HG03064 (cell line): ENCODE results near the gene FBXO41.

ENCODE experiments used
- ATAC-seq: cut with Tn5 transposase; IDR thresholded peaks from one replicate; pipeline ENCODE4 v1.9.1; 2021; ENCODE audit warnings: low read depth; ENCODE audit not compliant: unreplicated experiment

FBXO41 gene

DNA sequence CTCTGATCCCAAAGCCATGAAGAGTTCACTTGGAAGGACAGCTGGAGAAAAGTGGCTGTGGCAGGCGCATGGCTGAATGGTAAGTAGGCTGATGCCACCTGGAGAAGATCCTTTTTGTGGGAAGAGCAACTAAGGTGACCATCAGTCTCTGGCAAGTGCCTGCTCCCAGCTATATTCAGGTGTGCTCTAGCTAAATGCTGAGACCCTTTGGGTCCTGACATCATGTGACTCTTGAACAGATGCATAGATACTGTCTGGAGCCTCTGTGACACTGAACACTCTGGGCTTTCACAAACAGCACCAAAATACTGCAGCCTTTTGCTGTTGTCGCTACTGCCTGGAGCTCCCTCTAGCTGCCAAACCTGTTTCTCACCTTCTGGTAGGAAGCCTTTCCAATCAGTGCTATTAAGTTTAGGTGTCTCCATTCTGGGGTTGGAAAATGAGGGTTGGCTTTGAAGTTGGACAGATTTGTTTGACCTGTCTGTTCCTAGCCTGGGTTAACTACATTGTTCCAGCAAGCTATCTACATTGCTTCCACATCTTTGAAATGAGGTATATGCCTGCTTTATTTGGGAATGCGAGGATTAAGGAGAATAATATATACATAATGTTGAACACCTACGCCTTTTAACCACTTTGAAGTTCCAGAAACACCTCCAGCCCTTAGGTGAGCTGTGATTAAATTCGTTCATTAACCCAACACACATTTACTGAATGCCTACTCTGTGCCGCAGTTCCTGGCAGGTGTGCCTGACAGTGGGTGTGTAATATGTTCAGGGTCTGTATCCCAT, 6.0 kb upstream of the FBXO41 start:
- no peak for ATAC-seq

DNA sequence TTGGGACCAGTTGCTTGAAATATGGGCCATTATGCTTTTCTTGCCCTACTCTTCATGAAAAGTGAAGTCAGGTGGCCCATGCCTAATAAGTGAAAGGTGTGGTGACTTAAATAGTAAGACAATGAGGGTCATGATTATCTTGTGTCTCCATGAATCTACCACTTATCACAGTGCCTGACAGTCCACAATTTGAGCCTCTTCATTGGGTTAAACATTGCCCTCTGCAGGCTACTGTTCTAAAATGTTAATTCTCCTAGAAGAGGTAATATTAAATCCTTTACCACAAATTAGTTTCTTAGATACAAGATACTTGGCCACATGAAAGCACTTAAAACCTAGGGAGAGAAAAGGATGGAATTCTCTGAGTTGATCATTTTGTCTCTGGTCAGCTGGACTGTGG, 5.0 kb upstream of the FBXO41 start:
- ATAC-seq, result no peak

DNA sequence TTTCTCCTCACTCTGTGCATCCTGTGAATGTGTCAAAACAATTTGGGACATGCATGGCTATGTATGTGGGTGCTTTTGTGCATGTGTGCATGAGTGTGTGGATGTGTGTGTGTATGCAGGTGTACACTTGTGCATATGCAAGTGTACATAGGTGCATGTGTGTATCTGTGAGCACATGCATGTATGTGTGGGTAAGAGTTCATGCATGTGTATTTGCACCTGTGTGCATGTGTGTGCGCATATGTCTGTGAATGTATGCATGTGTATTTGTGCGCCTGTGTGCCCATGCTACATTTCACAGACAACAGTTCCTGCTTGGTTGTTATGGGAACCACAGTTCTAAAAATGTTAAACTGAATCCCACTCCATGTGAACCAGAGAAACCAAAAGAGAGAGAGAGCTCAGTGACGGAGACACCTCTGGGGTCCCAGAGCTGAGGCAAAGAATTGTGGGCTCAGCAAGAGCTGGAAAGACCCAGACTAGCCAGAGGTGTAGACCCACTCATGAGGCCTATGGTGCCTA, 1.9 kb upstream of the FBXO41 start:
- no peak for ATAC-seq

DNA sequence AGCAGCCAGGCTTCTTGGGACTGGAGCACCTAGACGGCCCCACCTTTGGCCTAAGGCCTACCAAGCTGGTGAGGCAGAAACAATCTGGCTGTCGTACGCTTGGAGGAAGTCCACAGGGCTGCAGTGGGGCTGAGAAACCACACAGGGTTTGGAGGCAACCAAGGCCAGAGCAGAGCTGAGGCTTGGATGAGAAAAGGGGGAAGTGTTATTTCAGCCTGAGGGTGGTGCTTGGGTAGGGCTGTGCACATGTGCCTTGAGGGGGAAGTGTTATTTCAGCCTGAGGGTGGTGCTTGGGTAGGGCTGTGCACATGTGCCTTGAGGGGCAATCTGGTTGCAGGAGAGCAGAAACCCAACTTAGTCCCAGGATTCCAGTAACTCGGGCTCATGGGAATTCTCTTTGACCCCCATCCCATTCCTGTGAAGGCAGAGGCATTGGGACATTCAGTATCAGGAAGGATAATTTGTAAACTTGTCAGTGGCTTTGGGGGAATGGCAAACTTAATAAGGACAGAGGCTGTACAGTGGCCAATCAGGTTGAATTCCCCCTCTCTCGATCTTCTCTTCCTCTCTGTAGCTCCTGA, 971 bp upstream of the FBXO41 start:
- peak; percentile 50 for ATAC-seq

DNA sequence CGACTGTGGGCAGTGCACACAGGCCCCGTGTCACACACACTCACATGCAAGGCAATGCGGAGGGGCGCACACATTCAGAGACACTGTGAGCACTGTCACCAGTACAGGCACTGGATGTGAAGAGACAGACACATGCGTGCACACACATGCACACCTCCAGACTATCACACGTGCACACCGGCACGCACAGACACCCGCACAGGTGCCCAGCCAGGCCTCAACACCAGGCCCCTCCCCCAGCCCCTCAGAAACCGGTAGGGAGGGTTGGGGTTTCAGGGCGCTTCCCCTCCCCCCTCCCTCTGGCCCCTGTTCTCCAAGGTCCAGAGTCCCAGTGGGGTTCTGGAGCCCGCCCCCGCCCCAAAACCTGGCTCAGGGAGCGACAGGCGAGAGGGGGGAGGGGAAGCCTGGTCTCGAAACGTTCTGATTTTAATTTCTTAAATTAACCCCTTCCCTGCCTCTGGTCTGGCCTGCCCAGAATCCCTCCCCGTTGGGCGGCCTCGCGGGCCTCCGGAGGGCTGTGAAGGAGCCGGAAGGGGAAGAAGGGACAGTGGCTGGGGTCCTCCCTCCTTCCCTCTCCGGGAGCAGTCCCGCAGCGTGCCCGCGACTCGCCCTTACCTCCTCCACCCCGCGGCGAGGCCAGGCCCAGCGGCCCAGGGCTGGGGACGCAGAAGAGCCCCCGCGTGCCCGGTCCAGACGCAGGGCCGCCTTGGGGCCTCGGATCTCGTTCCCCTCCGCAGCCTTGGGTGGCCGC, 558 bp downstream of the FBXO41 start:
- ATAC-seq, result peak; percentile 9

DNA sequence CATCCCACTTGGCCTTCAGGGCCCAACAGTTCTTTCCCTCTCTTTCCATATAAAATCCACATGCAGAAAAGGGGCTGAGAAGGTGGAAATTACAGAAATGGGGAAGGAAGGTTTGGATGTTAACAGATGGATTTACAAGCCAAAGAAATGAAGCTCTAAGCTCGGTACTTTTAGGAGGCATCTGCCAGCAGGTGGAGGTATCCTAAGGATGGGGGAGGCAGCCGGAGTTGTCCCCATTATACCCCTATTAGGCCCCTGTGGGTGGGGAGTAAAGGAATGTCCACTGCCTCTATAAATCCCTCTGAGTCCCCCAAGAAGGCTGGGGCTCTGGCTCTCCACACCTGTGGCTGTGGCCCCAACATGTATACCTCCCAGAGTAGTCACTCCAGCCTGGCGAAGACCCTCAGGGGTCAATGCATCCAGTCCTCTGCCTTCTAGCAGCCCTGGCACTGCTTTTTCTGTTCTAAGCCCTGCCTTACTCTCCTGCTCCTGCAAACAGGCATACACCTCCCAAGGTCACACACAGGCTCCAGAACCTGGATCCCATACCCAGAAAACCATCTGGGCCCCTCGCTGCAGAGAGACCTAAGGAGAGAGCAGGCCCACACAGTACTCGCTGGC, 1.2 kb downstream of the FBXO41 start:
- ATAC-seq, result no peak

DNA sequence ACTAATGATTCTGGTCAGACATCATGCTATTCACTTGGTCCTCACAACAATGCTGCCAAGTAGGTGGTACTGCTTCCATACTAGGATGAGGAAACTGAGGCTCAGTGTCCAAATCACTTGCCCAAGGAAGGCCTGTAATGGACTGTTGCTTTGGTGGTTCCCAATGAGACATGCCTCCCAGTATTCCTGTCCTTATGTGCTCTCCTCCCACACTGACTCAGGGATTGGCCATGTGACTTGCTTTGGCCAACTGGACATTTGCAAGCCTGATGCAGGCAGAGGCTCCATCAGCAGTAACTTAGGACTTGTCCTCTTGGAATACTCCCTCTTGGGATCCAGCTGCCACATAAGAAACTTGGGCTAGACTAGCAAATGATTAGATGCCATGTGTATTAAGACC, 3.0 kb downstream of the FBXO41 start:
- no peak for ATAC-seq

DNA sequence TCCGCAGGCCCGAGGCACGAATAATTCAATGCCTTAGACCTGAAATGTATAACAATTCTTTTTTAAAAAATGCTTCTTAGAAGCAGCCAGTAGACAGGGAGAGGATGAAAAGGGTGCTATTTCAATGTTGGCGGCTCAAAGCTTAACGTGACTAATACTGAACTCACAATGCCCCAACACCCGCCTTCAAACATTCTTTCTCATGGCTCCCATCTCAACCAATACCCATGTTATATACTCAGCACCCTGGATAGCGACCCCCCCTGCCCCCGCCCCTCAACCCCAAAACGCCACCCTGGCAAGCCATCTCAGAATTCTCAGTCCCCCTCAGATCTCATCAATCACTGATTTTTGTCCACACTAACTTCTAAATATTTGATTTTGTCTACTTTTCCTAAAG, 4.4 kb downstream of the FBXO41 start:
- ATAC-seq, result no peak

DNA sequence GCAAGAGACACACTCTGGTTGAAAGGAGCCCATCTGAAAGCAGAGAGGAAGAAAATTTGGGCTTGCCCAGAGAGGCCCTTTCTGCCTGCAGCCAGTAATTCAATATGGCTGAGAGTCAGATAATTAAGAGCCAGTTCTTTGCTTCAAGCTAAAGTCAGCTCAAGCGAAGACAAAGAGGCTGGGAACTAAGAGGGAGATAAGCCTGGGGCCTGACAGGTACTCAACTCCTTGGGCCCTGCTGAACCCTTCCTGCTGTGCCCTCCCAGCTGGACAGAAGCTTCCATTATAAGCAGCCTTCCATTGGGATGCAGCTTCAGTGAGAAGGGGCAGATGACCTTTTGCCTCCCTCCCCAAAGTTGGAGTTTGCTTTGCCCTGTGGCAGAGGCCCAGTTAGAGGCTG, 12.0 kb downstream of the FBXO41 start:
- no peak for ATAC-seq

DNA sequence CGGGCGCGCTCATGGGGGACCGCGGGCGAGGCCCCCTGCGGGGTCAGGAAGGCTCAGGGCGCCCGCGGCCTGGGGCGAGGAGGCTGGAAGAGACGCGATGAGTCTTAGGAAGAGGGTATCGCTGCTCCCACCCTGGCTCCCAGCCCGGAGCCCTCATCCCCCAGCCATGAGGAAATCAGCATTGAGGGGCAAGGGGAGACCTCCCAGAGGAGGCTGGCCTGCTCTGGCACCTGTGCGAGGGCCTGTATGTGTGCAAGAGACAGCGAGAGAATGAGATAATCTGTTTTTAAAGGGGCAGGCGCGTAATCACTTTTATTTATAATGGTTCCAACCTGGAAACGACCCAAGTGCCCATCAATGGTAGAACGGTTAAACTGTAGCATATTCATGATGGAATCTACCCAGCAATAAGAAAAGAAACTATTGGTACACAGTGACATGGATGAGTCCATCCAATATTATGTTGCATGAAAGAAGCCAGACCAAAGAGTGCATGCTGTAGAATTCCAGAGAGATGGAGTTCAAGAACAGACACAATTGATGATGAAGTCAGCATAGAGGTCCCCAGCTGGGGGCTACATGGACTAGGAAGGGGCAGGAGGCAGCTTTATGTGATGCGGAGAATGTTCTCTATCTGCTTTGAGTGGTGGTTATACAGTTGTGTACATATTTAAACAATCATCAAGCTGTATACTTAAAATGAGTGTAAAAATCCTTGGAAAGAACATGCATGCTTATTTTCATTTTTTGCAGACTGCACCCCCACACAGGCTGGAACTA, 14.4 kb downstream of the FBXO41 start:
- ATAC-seq, result no peak

DNA sequence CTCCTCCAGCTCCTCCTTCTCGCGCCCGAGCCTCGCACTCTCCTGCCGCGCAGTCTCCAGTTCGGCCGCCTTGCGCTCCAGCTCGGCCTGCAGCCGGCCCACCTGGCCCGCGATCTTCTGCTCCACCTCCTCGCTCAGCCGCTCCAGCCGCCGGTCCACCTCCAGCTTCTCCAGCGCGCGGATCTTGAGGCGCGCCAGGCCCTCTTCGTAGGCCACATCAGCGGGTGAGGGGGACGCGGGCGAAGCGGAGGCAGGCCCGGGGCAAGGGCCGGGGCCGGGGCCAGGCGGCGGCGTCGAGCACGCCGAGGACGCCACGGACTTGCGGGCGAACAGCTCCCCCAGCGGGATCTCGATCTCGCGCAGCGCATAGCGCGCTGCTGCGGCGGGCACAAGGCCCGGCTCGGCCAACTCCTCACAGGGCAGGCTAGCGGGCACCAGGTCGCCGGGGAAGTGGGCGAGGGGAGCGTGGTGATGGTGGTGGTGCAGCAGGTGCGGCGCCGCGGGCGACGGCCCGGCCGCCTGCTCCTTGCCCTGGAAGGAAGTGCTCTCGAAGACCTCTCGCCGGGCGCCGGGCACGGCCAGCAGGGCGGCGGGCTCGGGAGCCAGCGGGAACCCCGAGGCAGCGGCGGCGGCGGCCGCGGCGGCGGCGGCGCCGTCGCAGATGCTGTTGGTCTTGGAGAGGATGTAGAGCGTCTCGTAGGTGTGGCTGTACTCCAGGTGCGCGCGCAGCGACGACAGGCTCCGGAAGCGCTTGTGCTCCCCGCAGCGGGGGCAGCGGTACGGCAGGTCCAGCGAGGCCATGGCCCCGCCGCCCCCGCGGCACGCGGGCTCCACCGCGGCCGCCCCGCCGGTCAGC, 15.2 kb downstream of the FBXO41 start:
- peak; percentile 63 for ATAC-seq

DNA sequence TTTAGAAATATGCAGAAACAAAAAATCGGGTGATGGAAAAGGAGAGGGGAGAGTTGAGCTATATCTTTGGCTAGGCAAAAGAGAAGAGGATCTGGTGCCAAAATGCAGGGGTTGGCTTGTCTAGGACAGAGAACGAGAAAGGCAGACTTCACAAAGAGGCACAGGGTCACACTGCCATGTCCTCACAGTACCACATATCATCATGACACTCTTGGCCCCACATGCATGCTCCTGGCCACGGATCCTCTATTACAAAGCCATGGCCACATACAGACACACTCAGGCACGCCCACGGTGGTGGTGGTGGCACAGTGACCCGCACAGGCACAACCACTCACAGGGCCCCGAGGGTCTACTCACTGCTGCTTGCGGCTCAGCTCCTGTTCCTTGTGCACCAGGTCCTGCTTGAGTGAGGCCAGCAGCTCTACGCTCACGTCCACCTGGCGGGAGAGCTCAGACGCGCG, 15.9 kb downstream of the FBXO41 start:
- no peak for ATAC-seq

DNA sequence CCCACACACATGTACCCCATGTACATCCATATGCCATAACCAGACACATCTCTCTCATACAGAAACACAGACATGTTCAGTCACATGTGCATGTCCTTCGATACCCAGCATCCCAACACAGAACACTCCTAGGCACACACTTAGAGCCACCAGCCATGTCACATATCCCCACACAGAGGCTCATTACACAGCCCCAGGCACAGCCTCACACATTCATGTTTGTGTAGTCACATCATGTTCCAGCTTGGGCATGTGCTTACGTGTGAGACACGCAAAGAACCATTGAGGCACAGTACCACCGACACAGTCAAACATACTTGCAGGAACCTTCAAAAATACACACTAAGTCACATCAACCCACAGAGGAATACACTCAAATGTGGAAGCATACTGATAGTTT, 17.3 kb downstream of the FBXO41 start:
- ATAC-seq, result no peak

DNA sequence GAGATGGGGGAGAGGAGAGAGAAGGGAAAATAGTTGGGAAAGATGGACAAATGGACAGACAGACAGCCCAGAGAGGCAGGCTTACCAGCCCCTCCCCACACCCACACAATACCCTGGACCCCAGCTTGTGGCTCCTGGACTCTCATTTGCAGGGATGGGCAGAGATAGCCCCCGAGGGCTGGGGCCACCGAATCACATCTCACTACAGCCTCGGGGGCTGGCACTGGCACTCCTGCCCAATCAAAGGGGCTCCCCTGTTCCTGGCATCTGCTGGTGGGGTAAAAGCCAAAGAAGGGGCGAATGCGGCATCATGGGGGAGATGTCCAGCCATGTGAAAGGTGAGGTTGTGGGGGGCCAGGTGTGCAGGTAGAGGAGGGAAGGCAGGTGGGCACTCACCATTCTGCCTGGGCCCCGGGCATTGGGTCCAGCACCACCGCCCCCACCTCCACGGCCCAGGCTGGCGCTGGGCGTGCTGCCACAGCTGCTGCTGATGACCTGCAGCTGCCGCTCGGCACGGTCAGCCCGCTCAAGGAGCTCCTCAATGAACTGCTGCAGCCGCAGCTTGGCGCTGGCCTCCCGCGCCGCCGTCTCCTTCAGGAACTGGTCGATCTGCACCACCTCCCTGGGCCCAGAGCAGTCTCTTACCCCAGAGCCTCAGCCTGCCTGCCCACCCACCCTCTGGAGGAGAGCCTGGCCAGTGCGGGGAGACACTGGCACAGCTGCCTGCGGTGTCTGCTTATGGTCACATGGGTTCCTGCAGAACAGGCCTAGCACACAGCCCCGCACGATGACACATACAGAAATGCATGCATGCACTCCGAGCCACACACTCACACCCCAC, 18.0 kb downstream of the FBXO41 start:
- no peak for ATAC-seq

DNA sequence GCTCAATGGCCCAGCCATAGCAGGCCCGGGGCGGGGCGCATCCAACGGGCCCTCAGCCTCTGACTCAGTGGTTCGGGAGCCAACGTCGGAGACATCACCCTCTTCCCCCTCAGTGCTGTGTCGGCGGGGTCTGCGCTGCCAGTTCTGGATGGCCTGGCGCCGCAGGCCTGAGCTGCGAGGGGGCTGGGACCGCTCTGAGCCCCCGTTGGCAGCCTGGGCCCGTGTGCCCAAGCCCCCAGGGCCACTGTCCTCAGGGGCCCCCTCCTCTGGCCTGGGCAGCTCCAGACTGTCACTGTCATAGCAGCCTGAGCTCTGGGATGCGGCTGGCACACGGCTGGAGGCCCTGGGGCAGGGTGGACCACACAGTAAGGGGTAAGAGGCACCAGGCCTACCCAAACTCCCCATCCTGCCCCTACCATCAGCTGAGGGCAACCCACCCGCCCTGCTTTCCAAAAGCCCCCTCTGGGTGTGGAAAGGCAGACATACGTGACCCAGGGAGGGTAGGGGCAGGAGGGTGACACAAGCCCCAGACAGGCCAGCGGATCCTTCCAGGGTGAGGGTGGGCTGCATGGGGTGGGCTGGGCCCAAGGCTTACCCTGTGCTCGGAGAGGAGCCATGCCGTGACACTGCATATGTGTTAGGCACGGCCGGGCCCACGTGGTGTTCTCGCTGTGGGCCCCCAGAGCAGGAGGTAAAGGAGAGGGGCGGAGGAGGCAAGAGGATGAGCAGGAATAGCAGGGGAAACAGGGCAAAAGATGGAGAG, 18.8 kb downstream of the FBXO41 start:
- no peak for ATAC-seq

DNA sequence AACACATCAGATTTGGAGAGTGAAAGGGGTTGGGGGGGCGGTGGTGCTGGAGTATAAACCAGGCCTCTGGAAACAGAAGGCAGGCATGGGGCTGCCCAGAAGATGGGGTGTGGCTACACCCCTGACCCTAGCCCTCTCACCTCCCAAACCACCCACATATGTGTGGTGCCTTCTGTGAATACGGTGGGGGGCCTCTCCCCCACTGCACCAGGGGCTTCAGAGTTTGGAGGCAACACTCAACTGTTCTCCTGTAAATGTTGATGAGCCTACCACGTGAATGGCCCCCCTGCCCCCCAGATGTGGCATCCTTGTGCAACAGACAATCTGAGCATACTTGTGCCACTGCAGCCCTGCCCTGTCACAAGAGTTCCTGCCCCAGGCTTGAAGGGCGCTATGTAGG, 19.5 kb downstream of the FBXO41 start:
- no peak for ATAC-seq

DNA sequence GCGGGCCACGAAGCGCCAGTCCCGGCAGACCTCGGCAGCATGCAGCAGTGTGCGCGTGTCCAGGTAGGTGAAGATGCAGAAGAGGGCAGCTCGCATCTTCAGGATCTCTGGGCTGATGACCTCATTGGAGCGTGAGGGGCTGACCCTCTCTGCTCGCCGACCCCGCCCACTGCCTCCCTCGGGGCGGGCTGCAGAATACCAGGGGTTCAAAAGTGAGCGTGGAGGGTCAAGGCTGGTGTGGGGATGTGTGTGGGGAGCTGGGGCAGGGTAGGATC, 20.0 kb downstream of the FBXO41 start:
- ATAC-seq, result no peak
